Fibroblast of skin of left quadriceps (primary cell): Measurements from ENCODE around the gene BMPR2.
"Not testable (repeated sequence)": the region's sequence is repeated elsewhere in the genome, so short reads cannot be mapped to it uniquely, and the experiment has no call there.

Source experiments
- DNase-seq, 2 experiments: peaks; one replicate each; pipeline ENCODE4 v3.0.0-alpha.2; 2013; ENCODE audit warnings: low read depth in 2 of 2

Gene BMPR2

GRCh38 chr2:202530038-202530437, 153.9 kb downstream of the BMPR2 start:
- no peak for DNase-seq

GRCh38 chr2:202535290-202535689, 159.2 kb downstream of the BMPR2 start:
- not testable (repeated sequence) for DNase-seq

GRCh38 chr2:202541137-202541536, 165.0 kb downstream of the BMPR2 start:
- DNase-seq, result no peak

- DNase-seq, result no peak
Observed at GRCh38 chr2:202542142-202542541, 166.0 kb downstream of the BMPR2 start.

- no peak for DNase-seq
Observed at GRCh38 chr2:202545523-202545922, 169.4 kb downstream of the BMPR2 start.

GRCh38 chr2:202545931-202546330, 169.8 kb downstream of the BMPR2 start:
- DNase-seq, result no peak

- not testable (repeated sequence) for DNase-seq
Observed at GRCh38 chr2:202546499-202547141, 170.5 kb downstream of the BMPR2 start.

- no peak for DNase-seq
Observed at GRCh38 chr2:202548240-202548639, 172.1 kb downstream of the BMPR2 start.

GRCh38 chr2:202551000-202551399, 174.9 kb downstream of the BMPR2 start:
- peak in 1 of 2 experiments; percentile 3 for DNase-seq

- DNase-seq, result no peak
Observed at GRCh38 chr2:202555356-202555755, 179.2 kb downstream of the BMPR2 start.

- DNase-seq, result no peak
Observed at GRCh38 chr2:202560200-202560599, 184.1 kb downstream of the BMPR2 start.

- no peak for DNase-seq
Observed at GRCh38 chr2:202564226-202564625, 188.1 kb downstream of the BMPR2 start.

- DNase-seq, result no peak
Observed at GRCh38 chr2:202566286-202566685, 190.2 kb downstream of the BMPR2 start.

GRCh38 chr2:202574541-202574940, 198.4 kb downstream of the BMPR2 start:
- no peak for DNase-seq

GRCh38 chr2:202575194-202575593, 199.1 kb downstream of the BMPR2 start:
- not testable (repeated sequence) for DNase-seq

GRCh38 chr2:202577250-202578183, 201.4 kb downstream of the BMPR2 start:
- no peak for DNase-seq

- DNase-seq, result not testable (repeated sequence)
Observed at GRCh38 chr2:202582846-202583245, 206.7 kb downstream of the BMPR2 start.

GRCh38 chr2:202583709-202584219, 207.6 kb downstream of the BMPR2 start:
- no peak for DNase-seq

- DNase-seq, result peak; percentile 34 to 52
Observed at GRCh38 chr2:202588647-202589581, 212.8 kb downstream of the BMPR2 start.

GRCh38 chr2:202589582-202589949, 213.4 kb downstream of the BMPR2 start:
- DNase-seq, result no peak

- DNase-seq, result no peak
Observed at GRCh38 chr2:202592566-202592965, 216.4 kb downstream of the BMPR2 start.

GRCh38 chr2:202599105-202599504, 223.0 kb downstream of the BMPR2 start:
- DNase-seq, result no peak
